Esophagus (tissue), 2 donors: ENCODE results near the gene LYPD4. TPM values are rescaled to one million over a fixed set of nuclear protein-coding genes. Genes with fewer than 3 reads are reported as not detected.

Experiments
- H3K27ac ChIP-seq, 2 donors: one replicate each; pipeline ENCODE4 v1.5.1; 2013; ENCODE audit warnings: low read depth in 2 of 2, mild to moderate bottlenecking in 2 of 2, inconsistent platforms in 1 of 2, low read length in 1 of 2, moderate library complexity in 1 of 2
- H3K27me3 ChIP-seq, 2 donors: one replicate each; pipeline ENCODE4 v1.6.1; 2013; ENCODE audit warnings: low read length in 2 of 2, control low read depth in 1 of 2, mild to moderate bottlenecking in 1 of 2; ENCODE audit not compliant: insufficient read depth in 2 of 2, control insufficient read depth in 1 of 2
- H3K36me3 ChIP-seq, 2 donors: one replicate each; pipeline ENCODE4 v1.6.1; 2013; ENCODE audit warnings: low read length in 1 of 2; ENCODE audit not compliant: control insufficient read depth in 2 of 2, insufficient read depth in 2 of 2
- H3K4me1 ChIP-seq, 2 donors: one replicate each; pipeline ENCODE4 v1.6.1; 2013; ENCODE audit warnings: low read length in 1 of 2; ENCODE audit not compliant: control insufficient read depth in 2 of 2, insufficient read depth in 2 of 2
- H3K4me3 ChIP-seq, 2 donors: one replicate each; pipeline ENCODE4 v1.5.1; 2013; ENCODE audit warnings: low read length in 2 of 2, mild to moderate bottlenecking in 2 of 2, low read depth in 1 of 2, moderate library complexity in 1 of 2
- H3K9me3 ChIP-seq, 2 donors: one replicate each; pipeline ENCODE4 v1.6.1; 2013; ENCODE audit warnings: mild to moderate bottlenecking in 2 of 2, low read depth in 1 of 2, low read length in 1 of 2, moderate library complexity in 1 of 2; ENCODE audit not compliant: control insufficient read depth in 2 of 2, insufficient read depth in 1 of 2
- WGBS, 2 donors: extraction: QIAGEN DNeasy Blood & Tissue Kit; methylation state at CpG; one replicate each; pipeline ENCODE4 v1.1.7; 2013; 5-methylcytosine and 5-hydroxymethylcytosine counted together
- polyA plus RNA-seq, 2 donors: library from polyadenylated mRNA; stranded (reverse); fragments of 200-250 nt; gene quantifications; one replicate each; pipeline ENCODE4 v1.2.3, GENCODE V29; 2013
- donor health status: healthy with polysubstance abuse.
- donor health status: Bipolar disorder and iron deficiency.

Gene LYPD4
- polyA plus RNA-seq, 2 donors: not detected

GRCh38 chr19:41811036-41811435, 33.4 kb downstream of the LYPD4 start:
- no peak overlapping the region for H3K27ac ChIP-seq
- no peaks in the 10 kb centered on the region for H3K36me3 ChIP-seq
- no peaks in the 10 kb centered on the region for H3K9me3 ChIP-seq
- WGBS, 2 donors: 52 to 65% methylated on average over 3 of the region's 3 CpGs
- H3K27me3 ChIP-seq: no peaks in the 10 kb centered on the region
- no peaks in the 10 kb centered on the region for H3K4me1 ChIP-seq
- H3K4me3 ChIP-seq: no peak overlapping the region

- Histone ChIP-seq H3K9me3 (no peaks in the 10 kb centered on the region), H3K27ac (no peak overlapping the region), H3K27me3 (no peaks in the 10 kb centered on the region), H3K4me3 (no peak overlapping the region), H3K4me1 (no peaks in the 10 kb centered on the region), H3K36me3 (no peaks in the 10 kb centered on the region)
- 47 to 50% methylated on average over 4 of the region's 4 CpGs for WGBS, 2 donors
Observed at GRCh38 chr19:41810301-41810700, 34.2 kb downstream of the LYPD4 start.

GRCh38 chr19:41808663-41809566, 35.6 kb downstream of the LYPD4 start:
- WGBS, 2 donors: 67 to 72% methylated on average over 16 of the region's 16 CpGs
- no peak overlapping the region for H3K27ac ChIP-seq

GRCh38 chr19:41807176-41807575, 37.3 kb downstream of the LYPD4 start:
- H3K9me3 ChIP-seq: no peaks in the 10 kb centered on the region
- no peaks in the 10 kb centered on the region for H3K27me3 ChIP-seq
- WGBS, 2 donors: 83 to 84% methylated on average over 3 of the region's 3 CpGs
- H3K4me3 ChIP-seq: no peak overlapping the region
- no peaks in the 10 kb centered on the region for H3K36me3 ChIP-seq
- H3K27ac ChIP-seq: no peak overlapping the region
- no peaks in the 10 kb centered on the region for H3K4me1 ChIP-seq

More at GRCh38 chr19:41808663-41809566, 35.6 kb downstream of the LYPD4 start:
- Histone ChIP-seq H3K36me3 (no peaks in the 10 kb centered on the region), H3K27me3 (no peaks in the 10 kb centered on the region), H3K4me3 (no peak overlapping the region), H3K9me3 (no peaks in the 10 kb centered on the region), H3K4me1 (no peaks in the 10 kb centered on the region)

GRCh38 chr19:41804336-41804735, 40.1 kb downstream of the LYPD4 start:
- H3K4me3 ChIP-seq: no peak overlapping the region
- no peak overlapping the region for H3K27ac ChIP-seq
- peaks cover 2 to 3% of the 10 kb centered on the region in 2 donors for H3K9me3 ChIP-seq
- H3K4me1 ChIP-seq: peaks cover 0 to 6% of the 10 kb centered on the region in 2 donors
- H3K36me3 ChIP-seq: no peaks in the 10 kb centered on the region
- WGBS, 2 donors: 81 to 90% methylated on average over 3 of the region's 3 CpGs
- H3K27me3 ChIP-seq: no peaks in the 10 kb centered on the region

- no peaks in the 10 kb centered on the region for H3K27me3 ChIP-seq
- 73 to 82% methylated on average over 2 of the region's 2 CpGs for WGBS, 2 donors
- peak overlapping the region; percentile 64 to 93 for H3K27ac ChIP-seq
- no peak overlapping the region for H3K4me3 ChIP-seq
- H3K36me3 ChIP-seq: no peaks in the 10 kb centered on the region
- peaks cover 2 to 3% of the 10 kb centered on the region in 2 donors for H3K9me3 ChIP-seq
- H3K4me1 ChIP-seq: peaks cover 0 to 8% of the 10 kb centered on the region in 2 donors
Observed at GRCh38 chr19:41802770-41803169, 41.7 kb downstream of the LYPD4 start.

- 38 to 53% methylated on average over 2 of the region's 2 CpGs for WGBS, 2 donors
- H3K4me3 ChIP-seq: no peak overlapping the region
- H3K27ac ChIP-seq: peak overlapping the region; percentile 78 to 93
- peaks cover 2 to 3% of the 10 kb centered on the region in 2 donors for H3K9me3 ChIP-seq
- no peaks in the 10 kb centered on the region for H3K36me3 ChIP-seq
- no peaks in the 10 kb centered on the region for H3K27me3 ChIP-seq
- H3K4me1 ChIP-seq: peaks cover 0 to 8% of the 10 kb centered on the region in 2 donors
Observed at GRCh38 chr19:41801792-41802211, 42.7 kb downstream of the LYPD4 start.

- no peaks in the 10 kb centered on the region for H3K27me3 ChIP-seq
- peaks cover 0 to 8% of the 10 kb centered on the region in 2 donors for H3K4me1 ChIP-seq
- peak overlapping the region; percentile 78 to 90 for H3K27ac ChIP-seq
- H3K4me3 ChIP-seq: no peak overlapping the region
- 63 to 71% methylated on average over 4 of the region's 4 CpGs for WGBS, 2 donors
- no peaks in the 10 kb centered on the region for H3K36me3 ChIP-seq
- H3K9me3 ChIP-seq: peaks cover 2 to 3% of the 10 kb centered on the region in 2 donors
Observed at GRCh38 chr19:41801031-41801430, 43.5 kb downstream of the LYPD4 start.

GRCh38 chr19:41799444-41800000, 45.0 kb downstream of the LYPD4 start:
- H3K4me3 ChIP-seq: no peak overlapping the region
- WGBS, 2 donors: 38 to 53% methylated on average over 9 of the region's 9 CpGs
- peaks cover 0 to 8% of the 10 kb centered on the region in 2 donors for H3K4me1 ChIP-seq
- peaks cover 2 to 3% of the 10 kb centered on the region in 2 donors for H3K9me3 ChIP-seq
- H3K27me3 ChIP-seq: no peaks in the 10 kb centered on the region
- no peaks in the 10 kb centered on the region for H3K36me3 ChIP-seq
- H3K27ac ChIP-seq: peak overlapping the region; percentile 92 to 97
